IgD-negative memory B cell (primary cell): ENCODE measurements around the gene HPF1. TPM values are rescaled to one million over a fixed set of nuclear protein-coding genes. Genes with fewer than 3 reads are reported as not detected.
"Not testable (repeated sequence)": the region's sequence is repeated elsewhere in the genome, so short reads cannot be mapped to it uniquely, and the experiment has no call there.

ENCODE experiments used
- H3K27ac Mint-ChIP-seq, 3 donors: one replicate each; pipeline ENCODE4 v1.8.0; 2020 to 2022; ENCODE audit warnings: mild to moderate bottlenecking in 3 of 3, mixed read lengths in 3 of 3, moderate library complexity in 1 of 3
- H3K27me3 Mint-ChIP-seq: one replicate; pipeline ENCODE4 v1.8.0; 2021; ENCODE audit warnings: mixed read lengths
- H3K36me3 Mint-ChIP-seq: one replicate; pipeline ENCODE4 v1.8.0; 2020; ENCODE audit warnings: mild to moderate bottlenecking, mixed read lengths
- H3K4me1 Mint-ChIP-seq, 3 donors: one replicate each; pipeline ENCODE4 v1.8.0; 2020 to 2022; ENCODE audit warnings: mixed read lengths in 3 of 3, mild to moderate bottlenecking in 1 of 3
- H3K4me3 Mint-ChIP-seq, 4 donors: one replicate each; pipeline ENCODE4 v1.8.0; 2020 to 2022; ENCODE audit warnings: mild to moderate bottlenecking in 4 of 4, mixed read lengths in 4 of 4, moderate library complexity in 3 of 4
- H3K9me3 Mint-ChIP-seq, 3 donors: one replicate each; pipeline ENCODE4 v1.8.0; 2020 to 2021; ENCODE audit warnings: mixed read lengths in 3 of 3, mild to moderate bottlenecking in 1 of 3
- polyA plus RNA-seq: library from polyadenylated mRNA; unstranded; fragments of 300-500 nt; fragmentation: Illumina TruSeq; gene quantifications from one replicate; pipeline ENCODE4 v1.2.3, GENCODE V29; 2021

HPF1 gene
- polyA plus RNA-seq, 1 donor from 2014 or later, result 28.3 TPM

DNA sequence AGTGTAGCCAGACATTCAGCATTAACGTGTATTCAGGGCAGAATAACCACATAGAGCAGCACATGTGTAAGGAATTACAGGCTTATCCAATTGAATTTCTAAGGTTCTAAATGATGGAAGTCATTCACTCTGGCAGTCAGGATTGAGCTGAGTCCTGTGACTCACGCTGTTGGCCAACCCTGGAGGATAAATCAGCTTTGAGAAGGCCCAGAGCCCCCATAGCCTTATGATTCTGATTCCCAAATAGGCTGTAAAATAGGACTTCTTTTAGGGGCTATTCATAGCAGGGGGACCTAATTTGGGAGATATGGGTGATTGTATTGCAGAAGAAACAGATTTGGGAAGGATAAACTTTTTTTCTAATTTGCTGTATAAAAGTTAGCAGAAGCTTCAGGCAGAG lies 8.1 kb upstream of the HPF1 start:
- H3K9me3 Mint-ChIP-seq, result no peaks in the 10 kb centered on the region

GRCh38 chr4:169761846-169762245 lies 4.1 kb upstream of the HPF1 start:
- H3K36me3 Mint-ChIP-seq, result no peaks in the 10 kb centered on the region
- H3K9me3 Mint-ChIP-seq, result no peaks in the 10 kb centered on the region
- H3K27ac Mint-ChIP-seq, result no peak overlapping the region
- H3K4me1 Mint-ChIP-seq, result peaks cover 10 to 17% (median 11%) of the 10 kb centered on the region in 3 donors
- no peaks in the 10 kb centered on the region for H3K27me3 Mint-ChIP-seq
- H3K4me3 Mint-ChIP-seq, result no peak overlapping the region

More for the DNA sequence above, 8.1 kb upstream of the HPF1 start:
- H3K36me3 Mint-ChIP-seq, result no peaks in the 10 kb centered on the region
- no peaks in the 10 kb centered on the region for H3K4me1 Mint-ChIP-seq
- H3K27me3 Mint-ChIP-seq, result peaks cover 1% of the 10 kb centered on the region
- H3K4me3 Mint-ChIP-seq, result no peak overlapping the region
- no peak overlapping the region for H3K27ac Mint-ChIP-seq

GRCh38 chr4:169758401-169758962 lies 738 bp upstream of the HPF1 start:
- H3K9me3 Mint-ChIP-seq, result no peaks in the 10 kb centered on the region
- peaks cover 18 to 23% (median 21%) of the 10 kb centered on the region in 3 donors for H3K4me1 Mint-ChIP-seq
- H3K27me3 Mint-ChIP-seq, result no peaks in the 10 kb centered on the region
- peak overlapping the region; percentile 83 to 93 (median 90) for H3K4me3 Mint-ChIP-seq
- H3K27ac Mint-ChIP-seq, result peak overlapping the region in 2 of 3 donors; percentile 80 to 81
- H3K36me3 Mint-ChIP-seq, result no peaks in the 10 kb centered on the region

GRCh38 chr4:169756971-169757574 lies 671 bp downstream of the HPF1 start:
- Mint-ChIP-seq H3K27ac (peak overlapping the region in 2 of 3 donors; percentile 27 to 81), H3K36me3 (peaks cover 4% of the 10 kb centered on the region), H3K4me1 (peaks cover 18 to 23% (median 21%) of the 10 kb centered on the region in 3 donors), H3K27me3 (no peaks in the 10 kb centered on the region), H3K4me3 (peak overlapping the region; percentile 83 to 93 (median 90)), H3K9me3 (no peaks in the 10 kb centered on the region)

GRCh38 chr4:169745291-169745690 lies 12.5 kb downstream of the HPF1 start:
- Mint-ChIP-seq H3K27ac (no peak overlapping the region), H3K36me3 (peaks cover 6% of the 10 kb centered on the region), H3K9me3 (no peaks in the 10 kb centered on the region), H3K4me3 (no peak overlapping the region), H3K4me1 (peaks cover 0 to 2% (median 0%) of the 10 kb centered on the region in 3 donors), H3K27me3 (no peaks in the 10 kb centered on the region)

- Mint-ChIP-seq H3K9me3 (no peaks in the 10 kb centered on the region), H3K27ac (no peak overlapping the region), H3K4me1 (peaks cover 0 to 2% (median 0%) of the 10 kb centered on the region in 3 donors), H3K4me3 (no peak overlapping the region), H3K36me3 (peaks cover 8% of the 10 kb centered on the region), H3K27me3 (no peaks in the 10 kb centered on the region)
Observed at GRCh38 chr4:169744601-169745000, 13.1 kb downstream of the HPF1 start.

GRCh38 chr4:169741569-169741968 lies 16.2 kb downstream of the HPF1 start:
- Mint-ChIP-seq H3K9me3 (no peaks in the 10 kb centered on the region), H3K36me3 (peaks cover 22% of the 10 kb centered on the region), H3K27me3 (no peaks in the 10 kb centered on the region), H3K4me1 (peaks cover 0 to 4% (median 0%) of the 10 kb centered on the region in 3 donors), H3K27ac (no peak overlapping the region), H3K4me3 (no peak overlapping the region)

DNA sequence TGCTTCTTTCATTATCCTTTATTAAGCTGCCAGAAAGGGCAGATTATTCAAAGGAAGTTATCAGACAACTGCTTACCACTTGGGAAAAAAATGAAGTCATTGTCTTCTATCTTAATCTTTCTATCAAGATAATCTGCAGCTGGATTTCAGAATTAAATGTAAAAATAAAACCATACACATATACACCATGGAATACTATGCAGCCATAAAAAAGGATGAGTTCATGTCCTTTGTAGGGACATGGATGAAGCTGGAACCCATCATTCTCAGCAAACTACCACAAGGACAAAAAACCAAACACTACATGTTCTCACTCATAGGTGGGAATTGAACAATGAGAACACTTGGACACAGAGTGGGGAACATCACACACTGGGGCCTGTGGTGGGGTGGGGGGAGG lies 19.1 kb downstream of the HPF1 start:
- H3K4me1 Mint-ChIP-seq, H3K4me3 Mint-ChIP-seq, H3K9me3 Mint-ChIP-seq, H3K27ac Mint-ChIP-seq, H3K27me3 Mint-ChIP-seq: not testable (repeated sequence)
- peaks cover 22% of the 10 kb centered on the region for H3K36me3 Mint-ChIP-seq

DNA sequence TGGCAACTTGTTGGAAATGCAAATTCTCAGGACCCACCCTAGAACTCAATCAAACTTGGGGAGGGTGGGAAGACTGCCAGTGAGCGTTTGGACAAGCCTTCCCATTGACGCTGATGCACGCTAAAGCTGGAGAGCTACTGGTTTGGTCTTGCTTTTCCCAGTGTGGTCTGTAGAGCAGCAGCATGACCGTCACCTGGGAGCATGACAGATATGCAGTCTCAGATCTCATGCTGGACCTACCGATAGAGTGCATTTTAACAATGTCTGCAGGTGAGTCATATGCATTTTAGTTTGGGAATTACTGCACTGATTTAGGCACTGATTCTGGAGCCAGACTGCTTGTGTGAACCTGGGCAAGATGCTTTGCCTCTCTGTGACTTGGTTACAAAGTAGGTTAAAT lies 27.2 kb downstream of the HPF1 start:
- H3K4me3 Mint-ChIP-seq, result no peak overlapping the region
- no peaks in the 10 kb centered on the region for H3K27me3 Mint-ChIP-seq
- H3K4me1 Mint-ChIP-seq, result peaks cover 0 to 3% (median 3%) of the 10 kb centered on the region in 3 donors
- H3K36me3 Mint-ChIP-seq, result peaks cover 8% of the 10 kb centered on the region
- no peak overlapping the region for H3K27ac Mint-ChIP-seq
- H3K9me3 Mint-ChIP-seq, result no peaks in the 10 kb centered on the region

DNA sequence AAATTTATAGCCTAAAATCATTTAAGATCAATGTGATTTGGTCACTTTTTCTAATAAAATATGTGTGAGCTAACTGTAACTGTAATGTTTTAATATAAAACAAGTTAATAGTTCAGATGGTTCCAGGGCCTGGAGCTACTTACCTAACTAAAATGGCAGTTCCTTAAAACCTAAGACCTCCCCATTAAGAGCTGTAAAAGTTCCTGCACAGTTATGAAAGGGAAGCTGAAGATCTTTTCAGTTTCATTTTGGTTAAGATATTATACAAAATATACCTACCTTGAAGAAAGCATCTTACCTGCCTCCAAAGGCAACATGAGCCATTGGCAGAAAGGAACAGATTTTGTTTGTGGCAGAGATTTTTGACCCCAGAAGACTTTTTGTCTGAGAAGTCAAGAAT lies 30.1 kb downstream of the HPF1 start:
- H3K4me3 Mint-ChIP-seq, result no peak overlapping the region
- H3K27me3 Mint-ChIP-seq, result no peaks in the 10 kb centered on the region
- H3K36me3 Mint-ChIP-seq, result peaks cover 5% of the 10 kb centered on the region
- no peaks in the 10 kb centered on the region for H3K9me3 Mint-ChIP-seq
- H3K4me1 Mint-ChIP-seq, result peaks cover 0 to 3% (median 3%) of the 10 kb centered on the region in 3 donors
- peak overlapping the region in 1 of 3 donors; percentile 39 for H3K27ac Mint-ChIP-seq

DNA sequence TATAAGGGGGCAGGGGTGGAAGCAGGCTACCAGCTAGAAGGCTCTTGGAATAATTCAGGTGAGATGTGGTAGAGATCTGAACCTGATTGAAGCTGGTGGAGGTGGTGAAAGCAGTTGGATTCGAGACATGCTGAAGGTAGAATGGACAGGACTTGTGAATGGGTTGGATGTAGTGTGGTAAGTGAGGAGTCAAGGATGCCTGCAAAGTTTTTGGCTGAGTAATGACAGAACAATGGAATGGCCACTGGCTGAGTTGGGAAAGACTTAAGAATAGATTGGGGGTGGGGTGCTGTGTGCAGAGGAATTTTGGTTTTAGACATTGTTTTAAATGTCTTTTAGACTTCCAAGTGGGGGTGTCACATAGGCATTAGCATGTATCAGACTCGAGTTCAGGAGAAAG lies 33.5 kb downstream of the HPF1 start:
- Mint-ChIP-seq H3K9me3 (no peaks in the 10 kb centered on the region), H3K4me1 (peaks cover 0 to 3% (median 0%) of the 10 kb centered on the region in 3 donors), H3K27me3 (no peaks in the 10 kb centered on the region), H3K36me3 (peaks cover 4% of the 10 kb centered on the region), H3K27ac (no peak overlapping the region), H3K4me3 (no peak overlapping the region)

GRCh38 chr4:169723207-169723965 lies 34.4 kb downstream of the HPF1 start:
- Mint-ChIP-seq H3K4me1 (peaks cover 0 to 3% (median 0%) of the 10 kb centered on the region in 3 donors), H3K36me3 (peaks cover 4% of the 10 kb centered on the region), H3K9me3 (no peaks in the 10 kb centered on the region), H3K27ac (no peak overlapping the region), H3K4me3 (no peak overlapping the region), H3K27me3 (no peaks in the 10 kb centered on the region)

- Mint-ChIP-seq H3K4me3 (no peak overlapping the region), H3K27me3 (no peaks in the 10 kb centered on the region), H3K27ac (no peak overlapping the region), H3K36me3 (no peaks in the 10 kb centered on the region), H3K4me1 (no peaks in the 10 kb centered on the region), H3K9me3 (no peaks in the 10 kb centered on the region)
Observed at GRCh38 chr4:169720529-169720928, 37.2 kb downstream of the HPF1 start.

DNA sequence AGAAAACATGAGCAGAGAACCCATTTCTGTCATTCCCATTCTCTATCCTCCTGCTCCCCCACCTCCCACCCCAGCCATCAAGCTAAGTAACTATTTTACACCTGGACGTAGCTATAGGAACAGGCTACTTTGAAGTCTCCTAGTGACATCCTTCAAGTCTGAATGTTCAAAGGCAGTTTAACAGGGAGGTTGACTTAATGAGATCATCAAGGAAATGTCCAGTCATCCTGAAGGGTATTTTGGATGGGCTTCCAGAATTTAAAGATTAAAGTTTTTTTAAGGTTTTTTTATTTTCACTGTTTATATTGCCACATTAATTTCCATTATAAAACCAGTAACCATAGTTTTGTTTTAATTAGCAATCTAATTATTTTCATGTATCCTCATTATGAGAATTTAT lies 41.1 kb downstream of the HPF1 start:
- Mint-ChIP-seq H3K36me3 (no peaks in the 10 kb centered on the region), H3K4me3 (no peak overlapping the region), H3K27me3 (no peaks in the 10 kb centered on the region), H3K4me1 (no peaks in the 10 kb centered on the region), H3K27ac (no peak overlapping the region), H3K9me3 (no peaks in the 10 kb centered on the region)

GRCh38 chr4:169715826-169716225 lies 41.9 kb downstream of the HPF1 start:
- no peak overlapping the region for H3K27ac Mint-ChIP-seq
- H3K4me3 Mint-ChIP-seq, result no peak overlapping the region
- no peaks in the 10 kb centered on the region for H3K9me3 Mint-ChIP-seq
- no peaks in the 10 kb centered on the region for H3K4me1 Mint-ChIP-seq
- no peaks in the 10 kb centered on the region for H3K36me3 Mint-ChIP-seq
- no peaks in the 10 kb centered on the region for H3K27me3 Mint-ChIP-seq
